DOHH2 (cell line): Measurements from ENCODE around the gene MACROD2.

Source experiments
- EZH2phosphoT487 ChIP-seq: fragments of 200-600 bp; sonication (generic); IDR thresholded peaks from 2 replicates; pipeline ENCODE4 v1.6.1; 2017; ENCODE audit warnings: borderline replicate concordance, mild to moderate bottlenecking, antibody characterized with exemption, low read length, moderate library complexity, mixed read lengths
- TF ChIP-seq, protein P1 (sequence below): fragments of 200-600 bp; sonication (generic); IDR thresholded peaks from one replicate; pipeline ENCODE4 v1.5.1; 2014; ENCODE audit warnings: antibody characterized with exemption, mild to moderate bottlenecking, low read depth, low read length; ENCODE audit not compliant: poor library complexity, severe bottlenecking

DNA sequence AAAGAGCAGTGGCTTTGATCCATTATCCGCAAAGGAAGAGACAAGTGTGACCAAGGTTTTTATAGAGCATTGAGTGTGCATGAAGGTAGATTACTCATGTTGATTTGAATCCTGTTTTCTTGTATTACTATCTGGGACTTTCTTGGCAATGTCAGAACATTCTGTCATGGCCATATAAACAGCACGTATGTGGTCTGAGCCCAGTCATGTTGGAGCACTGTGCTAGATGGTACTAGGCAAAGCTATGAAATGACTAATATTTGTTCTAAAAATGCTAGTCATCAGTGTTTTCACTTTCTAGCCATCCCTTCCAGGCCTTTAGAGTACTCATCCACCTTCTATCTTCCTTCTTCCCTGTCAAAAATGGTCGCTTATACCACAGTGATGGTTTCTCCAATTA, 620.7 kb downstream of the MACROD2 start:
- no peak for TF ChIP-seq EZH2phosphoT487
- TF ChIP-seq, protein P1, sequence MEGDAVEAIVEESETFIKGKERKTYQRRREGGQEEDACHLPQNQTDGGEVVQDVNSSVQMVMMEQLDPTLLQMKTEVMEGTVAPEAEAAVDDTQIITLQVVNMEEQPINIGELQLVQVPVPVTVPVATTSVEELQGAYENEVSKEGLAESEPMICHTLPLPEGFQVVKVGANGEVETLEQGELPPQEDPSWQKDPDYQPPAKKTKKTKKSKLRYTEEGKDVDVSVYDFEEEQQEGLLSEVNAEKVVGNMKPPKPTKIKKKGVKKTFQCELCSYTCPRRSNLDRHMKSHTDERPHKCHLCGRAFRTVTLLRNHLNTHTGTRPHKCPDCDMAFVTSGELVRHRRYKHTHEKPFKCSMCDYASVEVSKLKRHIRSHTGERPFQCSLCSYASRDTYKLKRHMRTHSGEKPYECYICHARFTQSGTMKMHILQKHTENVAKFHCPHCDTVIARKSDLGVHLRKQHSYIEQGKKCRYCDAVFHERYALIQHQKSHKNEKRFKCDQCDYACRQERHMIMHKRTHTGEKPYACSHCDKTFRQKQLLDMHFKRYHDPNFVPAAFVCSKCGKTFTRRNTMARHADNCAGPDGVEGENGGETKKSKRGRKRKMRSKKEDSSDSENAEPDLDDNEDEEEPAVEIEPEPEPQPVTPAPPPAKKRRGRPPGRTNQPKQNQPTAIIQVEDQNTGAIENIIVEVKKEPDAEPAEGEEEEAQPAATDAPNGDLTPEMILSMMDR, result no peak
